ENCODE results near the gene AGBL2.
"Not testable (repeated sequence)": the region's sequence is repeated elsewhere in the genome, so short reads cannot be mapped to it uniquely, and the experiment has no call there.

Gene AGBL2

DNA sequence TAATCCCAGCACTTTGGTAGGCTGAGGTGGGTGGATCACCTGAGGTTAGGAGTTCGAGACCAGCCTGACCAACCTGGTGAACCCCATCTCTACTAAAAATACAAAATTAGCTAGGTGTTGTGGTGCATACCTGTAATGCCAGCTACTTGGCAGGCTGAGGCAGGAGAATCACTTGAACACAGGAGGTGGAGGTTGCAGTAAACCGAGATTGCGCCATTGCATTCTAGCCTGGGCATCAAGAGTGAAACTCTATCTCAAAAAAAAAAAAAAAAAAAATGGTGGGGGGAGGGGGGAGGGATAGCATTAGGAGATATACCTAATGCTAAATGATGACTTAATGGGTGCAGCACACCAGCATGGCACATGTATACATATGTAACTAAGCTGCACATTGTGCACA lies 28.5 kb downstream of the AGBL2 start:
- DNase-seq, result not testable (repeated sequence)

DNA sequence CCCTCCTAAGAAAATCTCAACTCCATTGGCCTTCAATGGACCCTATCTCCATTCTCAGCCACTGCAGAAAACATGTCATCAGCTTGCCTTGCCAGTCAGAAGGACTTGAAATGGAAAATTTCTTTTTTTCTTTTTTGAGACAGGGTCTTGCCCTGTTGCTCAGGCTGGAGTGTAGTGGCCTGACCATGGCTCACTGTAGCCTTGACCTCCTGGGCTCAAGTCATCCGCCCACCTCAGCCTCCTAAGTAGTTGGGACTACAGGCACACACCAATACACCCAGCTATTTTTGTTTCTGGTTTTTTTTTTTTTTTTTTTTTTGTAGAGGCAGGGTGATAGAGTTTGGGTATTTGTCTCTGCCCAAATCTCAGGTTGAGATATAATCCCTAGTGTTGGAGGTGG lies 29.0 kb downstream of the AGBL2 start:
- no peak for DNase-seq

DNA sequence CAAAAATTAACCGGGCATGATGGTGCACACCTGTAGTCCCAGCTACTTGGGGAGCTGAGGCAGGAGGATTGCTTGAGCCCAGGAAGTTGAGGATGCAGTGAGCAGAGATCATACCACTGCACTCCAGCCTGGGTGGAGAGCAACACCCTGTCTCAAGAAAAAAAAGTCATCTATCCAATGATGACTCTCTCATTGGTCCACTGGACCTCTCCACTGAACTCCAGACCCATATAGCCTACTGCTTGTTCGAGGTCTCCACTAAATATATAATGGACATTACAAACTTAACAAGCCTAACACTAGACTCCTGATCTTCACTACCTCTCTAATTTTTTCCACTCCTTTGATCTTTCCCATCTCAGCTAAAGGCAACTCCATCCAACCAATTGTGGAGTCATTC lies 39.3 kb downstream of the AGBL2 start:
- no peak for DNase-seq

DNA sequence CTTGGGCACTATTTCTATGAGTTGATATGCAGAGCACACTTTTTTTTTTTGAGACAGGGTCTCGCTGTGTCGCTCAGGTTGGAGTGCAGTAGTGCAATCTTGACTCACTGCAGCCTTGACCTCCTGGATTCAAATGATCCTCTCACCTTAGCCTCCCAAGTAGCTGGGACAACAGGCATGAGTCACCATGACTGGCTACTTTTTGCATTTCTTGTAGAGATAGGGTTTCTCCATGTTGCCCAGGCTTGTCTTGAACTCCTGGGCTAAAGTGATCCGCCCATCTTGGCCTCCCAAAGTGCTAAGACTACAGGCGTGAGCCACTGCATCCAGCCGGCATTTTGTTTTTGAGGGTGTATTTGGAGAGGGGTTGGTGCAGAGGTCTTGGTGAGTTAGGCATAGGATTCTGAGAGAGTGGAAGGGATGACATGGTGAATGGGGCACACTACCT lies 42.9 kb downstream of the AGBL2 start:
- DNase-seq, result no peak

DNA sequence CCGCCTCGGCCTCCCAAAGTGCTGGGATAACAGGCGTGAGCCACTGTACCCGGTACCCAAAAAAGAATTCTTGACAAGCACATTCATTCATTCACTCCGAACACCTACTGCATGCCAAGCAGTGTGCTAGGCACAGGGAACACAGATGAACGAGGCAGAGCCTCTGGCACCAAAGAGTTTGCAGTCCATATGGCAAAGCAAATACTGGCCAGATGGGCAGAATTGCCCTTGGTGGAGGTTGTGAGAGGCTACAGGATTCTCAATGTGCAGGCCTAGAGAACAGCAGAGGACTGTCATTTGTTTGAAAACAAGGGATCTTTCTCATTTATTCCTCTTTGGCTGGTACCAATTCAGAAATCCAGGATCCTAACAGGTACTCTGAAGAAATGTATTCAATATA lies 45.3 kb downstream of the AGBL2 start:
- no peak for DNase-seq

DNA sequence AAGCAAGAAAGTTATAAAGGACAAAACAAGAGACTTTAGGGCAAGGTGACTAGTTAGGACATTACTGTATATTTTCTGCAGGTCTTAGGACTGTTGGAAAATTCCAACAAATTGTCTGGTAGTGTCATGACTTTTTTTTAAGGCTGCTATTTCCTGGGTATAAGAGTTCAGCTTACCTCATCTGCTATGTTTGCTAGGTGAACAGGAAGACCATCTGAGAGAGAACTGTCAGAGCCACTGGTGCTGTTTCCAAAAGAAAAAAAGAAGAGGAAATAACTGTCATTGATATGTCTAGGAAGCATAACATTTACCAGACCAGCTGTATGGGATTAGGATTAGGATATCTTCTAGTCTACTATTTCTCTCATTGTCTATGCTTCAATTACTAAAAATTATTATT lies 46.5 kb downstream of the AGBL2 start:
- no peak for DNase-seq

DNA sequence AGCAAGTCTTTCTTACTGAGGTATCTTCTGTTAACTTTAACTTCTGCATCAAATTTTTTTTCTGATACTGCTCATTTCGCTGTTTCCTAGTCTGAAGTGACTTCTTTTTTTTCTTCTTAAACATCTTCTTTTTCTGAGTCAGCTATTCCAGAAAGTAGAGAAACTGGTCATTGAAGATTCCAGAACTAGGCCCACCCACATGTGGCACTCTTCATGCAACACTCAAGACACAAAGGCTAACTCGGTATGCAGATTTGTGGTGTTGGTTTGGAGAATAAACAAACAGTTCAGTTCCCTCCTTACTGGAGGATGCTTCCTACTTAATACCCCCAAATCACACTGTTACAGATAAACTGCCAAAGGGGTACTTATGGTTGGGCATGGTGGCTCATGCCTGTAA lies 47.6 kb downstream of the AGBL2 start:
- no peak for DNase-seq

DNA sequence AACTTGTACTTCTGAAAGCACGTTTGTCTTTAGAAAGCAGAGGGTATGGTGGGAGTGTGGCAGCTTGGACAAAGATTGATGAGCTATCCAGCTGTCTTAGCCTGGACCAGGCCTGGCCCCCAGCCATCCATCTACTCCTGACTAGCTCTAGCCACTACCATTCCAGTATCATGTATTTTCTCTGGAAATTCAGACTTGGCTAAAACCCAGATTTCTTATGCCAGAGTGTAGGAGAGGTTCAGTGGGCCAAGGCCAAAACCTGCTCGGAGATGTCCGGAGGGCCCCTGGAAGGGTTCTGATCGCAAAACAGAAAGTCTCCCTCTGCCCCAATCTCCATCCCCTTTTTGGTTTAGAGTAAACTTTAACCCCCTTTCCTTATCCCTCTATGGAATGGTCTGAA lies 48.0 kb downstream of the AGBL2 start:
- DNase-seq, result no peak

DNA sequence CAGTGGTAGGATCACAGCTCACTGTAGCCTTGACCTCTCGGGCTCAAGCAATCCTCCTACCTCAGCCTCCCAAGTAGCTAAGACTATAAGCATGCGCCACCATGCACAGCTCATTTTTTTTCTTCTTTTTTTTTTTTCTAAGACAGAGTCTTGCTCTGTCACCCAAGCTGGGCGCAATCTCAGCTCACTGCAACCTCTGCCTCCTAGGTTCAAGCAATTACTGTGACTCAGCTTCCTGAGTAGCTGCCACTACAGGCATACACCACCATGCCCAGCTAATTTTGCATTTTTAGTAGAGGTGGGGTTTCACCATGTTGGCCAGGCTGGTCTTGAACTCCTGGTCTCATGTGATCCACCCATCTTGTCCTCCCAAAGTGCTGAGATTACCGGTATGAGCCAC lies 50.2 kb downstream of the AGBL2 start:
- not testable (repeated sequence) for DNase-seq

DNA sequence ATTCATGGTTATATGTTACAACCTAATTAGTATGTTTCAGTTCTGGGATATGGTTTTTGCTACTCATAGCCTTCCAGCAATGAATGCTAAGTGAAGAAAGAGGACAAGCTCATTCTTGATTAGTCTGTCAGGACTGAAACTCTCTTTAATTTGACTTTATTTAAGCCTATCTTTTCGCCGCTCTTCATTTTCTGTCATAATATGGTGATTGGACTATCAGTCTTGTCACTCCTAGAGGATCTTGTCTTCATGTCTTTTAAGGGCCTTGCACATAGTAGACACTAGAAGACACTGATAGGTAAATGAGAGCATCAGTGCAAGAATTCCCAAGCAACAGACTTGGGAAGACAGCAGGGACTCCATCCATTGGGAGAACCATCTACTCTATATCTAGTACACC lies 53.9 kb downstream of the AGBL2 start:
- DNase-seq, result no peak

DNA sequence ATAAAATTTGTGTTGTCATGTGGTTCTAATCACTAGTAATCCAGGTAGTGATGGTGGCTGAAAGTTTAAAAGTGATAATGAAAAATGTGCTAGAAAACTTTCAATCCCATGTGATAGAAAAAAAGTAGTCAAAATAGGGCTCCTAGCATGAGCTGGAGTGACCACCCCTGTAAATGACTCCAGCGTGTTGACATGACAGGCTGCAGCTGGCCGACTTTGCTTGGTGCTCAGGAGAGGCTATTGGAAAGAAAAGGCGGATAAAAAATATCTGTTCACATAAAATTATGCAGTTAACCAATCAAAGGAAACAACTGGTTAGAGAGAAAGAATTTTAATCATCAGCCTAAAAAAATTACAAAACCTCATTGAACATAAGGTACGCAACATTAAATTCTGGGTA lies 55.9 kb downstream of the AGBL2 start:
- DNase-seq, result no peak

DNA sequence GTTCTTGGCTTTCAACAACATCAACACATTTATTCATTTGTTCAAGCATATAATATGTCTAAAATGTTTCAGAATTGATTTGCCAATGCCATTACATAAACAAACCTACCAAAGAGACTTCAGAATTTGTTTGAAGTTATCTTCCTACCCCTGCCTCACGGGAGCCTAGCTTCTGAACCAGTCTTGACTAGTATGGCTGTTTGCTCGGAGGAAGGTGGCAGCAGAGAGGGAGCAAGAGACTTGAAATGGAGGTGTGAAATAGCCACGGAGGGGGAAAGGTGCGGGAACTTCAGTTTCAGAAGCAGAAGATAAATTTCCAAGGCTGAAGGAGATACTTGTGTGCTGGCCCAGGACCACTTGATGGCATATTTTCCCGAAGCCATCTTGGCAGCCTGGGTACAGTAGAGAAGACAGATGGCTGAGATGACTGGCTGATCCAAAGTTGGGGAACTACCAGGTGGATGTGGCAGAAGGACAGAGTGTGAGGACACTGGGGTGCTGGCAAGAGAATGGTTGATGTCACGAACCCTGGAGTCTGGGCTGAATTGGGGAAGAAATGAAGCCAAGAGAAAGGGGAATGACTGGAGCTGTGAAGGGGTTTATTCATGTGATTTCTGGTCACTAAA lies 58.8 kb downstream of the AGBL2 start:
- no peak for DNase-seq

DNA sequence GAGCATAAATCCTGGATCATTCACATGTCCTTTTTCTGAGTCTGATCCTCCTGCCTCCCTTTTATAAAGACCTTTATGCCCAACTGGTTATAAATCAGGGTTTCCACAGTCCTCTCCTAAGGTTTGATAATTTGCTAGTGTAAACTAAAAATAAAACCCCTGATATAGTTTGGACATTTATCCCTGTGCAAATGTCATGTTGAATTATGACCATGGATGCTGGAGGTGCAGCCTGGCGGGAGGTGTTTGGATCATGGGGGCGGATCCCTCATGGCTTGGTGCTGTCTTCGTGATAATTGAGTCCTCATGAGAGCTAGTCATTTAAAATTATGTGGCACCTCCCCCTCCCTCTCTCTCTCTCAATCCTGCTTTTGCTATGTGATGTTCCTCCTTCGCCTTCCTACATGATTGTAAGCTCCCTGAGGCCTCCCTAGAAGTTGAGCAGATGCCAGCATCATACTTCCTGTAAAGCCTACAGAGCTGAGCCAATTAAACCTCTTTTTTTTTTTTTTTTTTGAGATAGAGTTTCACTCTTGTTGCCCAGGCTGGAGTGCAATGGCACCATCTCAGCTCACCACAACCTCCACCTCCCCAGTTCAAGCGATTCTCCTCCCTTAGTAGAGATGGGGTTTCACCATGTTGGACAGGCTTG lies 63.2 kb downstream of the AGBL2 start:
- no peak for DNase-seq

DNA sequence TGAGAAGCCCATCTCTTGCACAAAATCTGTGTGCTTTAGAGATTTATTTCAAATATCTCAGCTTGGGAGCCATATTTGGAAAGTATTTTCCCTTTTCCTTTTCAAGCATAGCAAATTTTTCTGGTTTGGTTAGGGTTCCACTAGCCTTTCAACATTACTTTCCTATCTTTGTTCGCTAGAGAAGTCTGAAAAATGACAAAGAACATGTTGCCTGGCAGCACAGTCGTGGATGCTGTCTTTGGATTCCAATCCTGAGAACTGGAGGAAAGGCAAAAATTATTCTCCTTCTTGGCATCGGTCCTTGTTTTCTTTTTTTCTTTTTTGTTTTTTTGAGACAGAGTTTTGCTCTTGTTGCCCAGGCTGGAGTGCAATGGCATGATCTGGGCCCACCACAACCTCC lies 65.9 kb downstream of the AGBL2 start:
- no peak for DNase-seq

DNA sequence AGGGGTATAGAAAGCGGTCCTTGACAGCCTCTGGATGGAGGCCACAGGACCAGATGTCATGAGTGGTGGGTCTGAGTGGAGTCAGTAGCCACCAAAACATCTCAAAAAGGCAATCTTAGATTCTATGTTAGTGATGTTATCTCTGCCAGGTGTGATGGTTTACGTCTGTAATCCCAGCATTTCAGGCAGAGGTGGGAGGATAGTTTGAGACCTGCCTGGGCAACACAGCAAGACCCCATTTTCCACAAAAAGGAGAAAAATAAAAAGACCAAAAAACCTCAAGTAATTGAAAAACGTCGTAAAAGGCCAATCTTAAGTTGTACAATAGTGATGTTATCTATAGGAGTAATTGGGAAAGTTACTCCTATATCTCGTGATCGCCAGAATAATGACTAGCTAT lies 69.2 kb downstream of the AGBL2 start:
- DNase-seq, result no peak

DNA sequence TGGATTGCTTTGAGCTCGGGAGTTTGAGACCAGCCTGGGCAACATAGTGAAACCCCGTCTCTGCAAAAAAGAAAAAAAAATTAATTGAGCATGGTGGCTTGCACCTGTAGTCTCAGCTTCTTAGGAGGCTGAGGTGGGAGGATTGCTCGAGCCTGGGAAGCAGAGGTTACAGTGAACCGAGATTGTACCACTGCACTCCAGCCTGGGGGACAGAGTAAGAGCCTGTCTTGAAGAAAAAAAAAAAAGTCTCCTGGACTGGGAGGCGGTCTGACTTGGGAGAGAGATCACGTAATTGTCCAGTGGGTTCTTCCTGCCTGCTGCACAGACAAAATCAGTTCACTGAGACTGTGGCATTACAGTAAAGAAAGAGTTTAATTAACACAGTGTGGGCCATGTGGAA lies 69.7 kb downstream of the AGBL2 start:
- DNase-seq, result no peak

DNA sequence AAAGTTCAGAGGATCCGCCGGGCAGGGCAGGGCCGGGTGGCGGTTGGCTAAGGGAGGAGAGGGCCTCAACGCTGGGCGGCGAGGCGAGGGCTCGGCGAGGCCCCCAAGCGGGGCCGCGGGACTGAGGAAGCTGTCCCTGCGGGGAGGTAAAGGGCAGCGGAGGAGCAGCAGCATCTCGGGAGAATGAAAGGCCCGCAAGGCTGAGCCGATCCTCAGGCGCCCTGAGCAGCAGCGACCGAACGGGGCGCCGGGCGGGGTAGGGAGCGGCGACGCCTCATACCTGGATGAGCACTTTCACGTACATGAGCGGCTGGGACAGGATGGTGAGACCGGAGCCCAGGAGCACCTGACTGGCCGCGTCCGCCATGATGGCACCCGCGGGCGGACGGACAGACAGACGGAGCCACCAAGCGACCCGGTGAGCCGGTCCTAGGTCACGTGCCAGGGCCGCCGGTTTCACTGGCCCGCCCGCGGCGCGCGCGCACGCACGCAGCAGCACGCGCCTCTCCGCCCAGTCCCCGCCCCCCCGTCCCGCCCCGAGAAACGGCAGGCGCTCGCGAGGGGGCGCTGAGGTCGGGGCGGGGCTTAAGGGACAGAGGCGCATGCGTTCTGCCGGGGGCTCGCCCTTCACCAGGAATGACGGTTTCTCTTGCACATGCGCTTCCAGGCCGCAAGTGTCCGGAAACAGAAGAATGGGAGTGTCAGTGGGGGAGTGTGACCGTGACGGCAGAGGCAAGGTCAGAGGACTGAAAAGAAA lies 72.9 kb downstream of the AGBL2 start, which contains the start of gene MTCH2:
TSS of gene MTCH2 (minus strand) at position 461 of the 757 bp plus-strand sequence. CDS start at position 367, 94 bp downstream.
- DNase-seq, result peak; percentile 93

DNA sequence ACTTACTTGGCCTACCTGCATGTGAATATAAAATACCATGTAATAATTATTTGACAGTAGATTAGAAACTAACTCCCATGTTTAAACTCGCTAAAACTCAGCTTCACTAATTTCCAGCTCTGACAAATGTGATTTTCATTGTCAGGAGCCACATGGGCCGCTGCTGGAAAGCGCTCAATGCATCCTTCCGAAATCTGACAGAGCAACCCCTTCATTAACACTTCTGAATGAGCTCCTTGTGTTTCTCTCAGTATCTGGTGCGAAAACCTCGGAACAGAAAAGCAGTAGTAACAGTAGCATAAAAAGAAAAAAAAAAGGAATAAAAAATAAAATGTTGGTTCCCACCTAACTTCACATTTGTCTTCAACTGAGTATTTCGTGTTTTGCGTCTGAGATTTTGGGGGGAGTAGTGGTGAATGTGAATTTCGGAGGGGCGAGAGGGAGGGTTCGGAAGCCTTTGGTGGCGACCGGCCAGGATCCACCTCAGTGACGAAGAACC lies 73.5 kb downstream of the AGBL2 start:
- DNase-seq, result no peak

DNA sequence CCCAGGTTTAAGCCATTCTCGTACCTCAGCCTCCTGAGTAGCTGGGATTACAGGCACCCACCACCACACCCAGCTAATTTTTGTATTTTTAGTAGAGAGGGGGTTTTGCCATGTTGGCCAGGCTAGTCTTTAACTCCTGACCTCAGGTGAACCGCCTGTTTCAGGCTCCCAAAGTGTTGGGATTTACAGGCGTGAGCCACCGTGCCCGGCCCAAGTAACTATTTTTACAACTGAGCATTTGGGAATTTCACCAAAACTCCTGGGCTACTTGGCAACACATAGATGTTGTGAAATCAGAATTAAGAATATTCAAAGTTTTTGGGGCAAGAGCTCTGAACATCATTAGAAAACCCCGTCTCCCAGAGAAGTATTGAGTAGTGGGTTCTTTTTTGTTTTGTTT lies 74.7 kb downstream of the AGBL2 start:
- not testable (repeated sequence) for DNase-seq

DNA sequence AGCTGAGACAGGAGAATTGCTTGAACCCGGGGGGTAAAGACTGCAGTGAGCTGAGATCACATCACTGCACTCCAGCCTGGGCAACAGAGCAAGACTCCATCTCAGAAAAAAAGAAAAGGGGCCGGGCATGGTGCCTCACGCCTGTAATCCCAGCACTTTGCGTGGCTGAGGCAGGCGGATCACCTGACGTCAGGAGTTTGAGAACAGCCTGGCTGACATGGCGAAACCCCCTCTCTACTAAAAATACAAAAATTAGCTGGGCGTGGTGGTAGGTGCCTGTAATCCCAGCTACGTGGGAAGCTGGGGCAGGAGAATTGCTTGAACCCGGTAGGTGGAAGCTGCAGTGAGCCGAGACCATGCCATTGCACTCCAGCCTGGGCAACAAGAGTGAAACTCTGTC lies 78.8 kb downstream of the AGBL2 start:
- DNase-seq, result not testable (repeated sequence)

DNA sequence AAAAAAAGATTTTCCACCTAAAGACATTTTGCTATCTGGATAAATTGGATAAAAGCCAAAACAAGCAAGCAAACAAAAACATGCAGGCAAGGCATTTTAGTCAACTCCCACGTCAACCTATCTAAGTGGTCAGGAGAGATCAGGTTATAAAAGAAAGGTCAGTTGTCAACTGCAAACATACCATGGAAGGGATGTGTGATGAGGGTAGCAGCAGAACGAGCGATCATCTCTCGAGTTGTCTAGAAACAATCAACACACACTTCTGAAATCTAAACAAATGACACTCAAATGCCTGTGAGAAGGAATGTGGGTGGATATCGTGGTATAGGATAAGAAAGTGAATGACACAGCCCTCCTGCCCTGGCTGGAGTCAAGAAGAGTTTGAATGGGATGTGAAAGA lies 83.7 kb downstream of the AGBL2 start:
- no peak for DNase-seq

DNA sequence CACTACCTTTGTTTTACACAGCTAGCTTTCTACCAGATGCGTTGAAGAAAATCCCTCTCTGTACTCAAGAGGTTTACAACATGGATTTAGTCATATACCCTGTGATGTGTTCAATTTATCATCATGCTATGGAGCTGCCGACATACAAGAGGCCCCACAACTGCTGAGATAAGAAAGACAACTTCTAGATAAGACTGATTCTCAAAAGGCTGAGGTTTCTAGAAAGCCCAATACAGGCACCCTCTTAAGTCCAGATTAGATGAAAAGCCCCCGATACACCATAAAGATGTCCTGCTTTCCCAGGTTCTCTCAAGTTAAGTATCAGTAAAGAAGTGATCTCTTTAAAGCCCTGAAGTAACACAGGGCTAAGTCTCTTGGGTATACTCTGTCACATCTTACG lies 87.1 kb downstream of the AGBL2 start:
- no peak for DNase-seq

DNA sequence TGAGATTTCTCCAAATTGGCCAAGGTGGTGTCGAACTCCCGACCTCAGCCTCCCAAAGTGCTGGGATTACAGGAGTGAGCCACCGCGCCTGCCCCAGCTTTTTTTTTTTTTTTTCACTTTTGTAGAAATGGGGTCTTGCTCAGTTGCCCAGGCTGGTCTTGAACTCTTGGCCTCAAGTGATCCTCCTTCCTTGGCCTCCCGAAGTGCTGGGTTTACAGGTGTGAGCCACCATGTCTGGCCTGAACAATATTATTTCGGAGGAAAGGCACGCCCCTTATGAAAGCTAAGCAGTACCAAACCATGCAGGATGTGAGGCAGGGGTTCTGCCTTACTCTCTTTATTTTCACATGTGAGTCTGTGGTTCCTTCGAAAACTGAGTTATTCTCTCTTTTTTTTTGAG lies 88.9 kb downstream of the AGBL2 start:
- DNase-seq, result no peak

DNA sequence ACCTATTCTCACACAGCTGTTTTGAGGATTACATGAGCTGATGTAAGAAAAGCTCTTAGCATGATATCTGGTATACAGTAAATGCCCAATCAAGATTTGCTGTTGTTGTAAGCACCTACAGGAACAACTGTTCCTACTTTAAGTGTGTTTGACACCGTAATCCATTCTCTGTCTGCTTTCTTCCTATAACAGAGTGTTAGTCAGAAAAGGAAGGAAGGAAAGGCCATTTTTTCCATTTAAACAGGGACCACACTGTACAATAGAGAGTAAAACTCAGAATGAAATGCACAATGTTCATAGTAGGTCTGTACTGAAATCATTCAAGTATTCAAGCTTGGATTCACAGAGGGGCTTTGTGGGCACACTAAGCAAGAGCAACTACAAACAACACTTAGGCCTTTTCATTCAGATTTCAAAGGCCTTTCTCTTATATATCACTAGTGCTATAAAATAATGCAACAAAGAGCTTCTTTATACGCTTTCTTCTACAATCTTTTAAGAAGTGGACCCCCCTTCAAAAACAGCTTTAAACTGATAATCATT lies 94.3 kb downstream of the AGBL2 start:
- no peak for DNase-seq

Data from kidney glomerular epithelial cell (primary cell).